B cell (primary cell): ENCODE data around the gene FAM53C. TPM values are rescaled to one million over a fixed set of nuclear protein-coding genes. Genes with fewer than 3 reads are reported as not detected.

ENCODE experiments used
- ATAC-seq: fragments of 200-7000 bp; cut with Tn5 transposase; one replicate; pipeline ENCODE4 v1.10.0; 2021; ENCODE audit warnings: low read depth, mild to moderate bottlenecking, moderate number of reproducible peaks, moderate library complexity
- CTCF ChIA-PET: fragments of 350-600 bp; sonication (Branson Sonifier 250); formaldehyde crosslinking; loops from one replicate; lab custom pipeline; 2021; ENCODE audit warnings: antibody characterized with exemption, inconsistent platforms; lab: Charles Lee
- POLR2A ChIA-PET: fragments of 350-600 bp; sonication (Branson Sonifier 250); formaldehyde crosslinking; loops from one replicate; lab custom pipeline; 2021; ENCODE audit warnings: antibody characterized with exemption; lab: Charles Lee
- DNase-seq: peaks from one replicate; pipeline ENCODE4 v3.0.0; 2013
- H2AFZ ChIP-seq: 2 replicates; pipeline ENCODE4 v1.6.1; 2012; ENCODE audit warnings: mild to moderate bottlenecking, low read depth, low read length; ENCODE audit not compliant: insufficient read depth, poor library complexity, severe bottlenecking
- H3K27ac ChIP-seq, 2 donors: 1 replicate in 1 of 2; 2 replicates in 1 of 2; pipeline ENCODE4 v1.5.1; 2012 to 2013; ENCODE audit warnings: low read length in 2 of 2, mild to moderate bottlenecking in 2 of 2, moderate library complexity in 1 of 2
- H3K27me3 ChIP-seq, 4 experiments: fragments of 200-600 bp in 1 of 4; sonication (generic) in 1 of 4; replicated peaks in 1 of 4; 1 replicate in 2 of 4; 2 replicates in 2 of 4; pipeline versions ENCODE4 v1.6.1 to v1.7.0; 2013 to 2016; ENCODE audit warnings: low read length in 3 of 4, mild to moderate bottlenecking in 2 of 4, mixed read lengths in 1 of 4, moderate library complexity in 1 of 4; ENCODE audit not compliant: insufficient read depth in 4 of 4, control insufficient read depth in 3 of 4; ENCODE audit errors: control extremely low read depth in 1 of 4
- H3K36me3 ChIP-seq, 2 experiments: replicated peaks in 1 of 2; 1 replicate in 1 of 2; 2 replicates in 1 of 2; pipeline versions ENCODE4 v1.6.1 to v1.7.1; 2013; ENCODE audit warnings: low read length in 1 of 2; ENCODE audit not compliant: insufficient read depth in 2 of 2, control insufficient read depth in 1 of 2; ENCODE audit errors: control extremely low read depth in 1 of 2, extremely low read depth in 1 of 2
- H3K4me1 ChIP-seq, 2 donors: fragments of 200-600 bp in 1 of 2; sonication (generic) in 1 of 2; 1 replicate in 1 of 2; 2 replicates in 1 of 2; pipeline versions ENCODE4 v1.5.1 to v1.6.1; 2013 to 2017; ENCODE audit warnings: low read length in 2 of 2; ENCODE audit not compliant: control insufficient read depth in 2 of 2, insufficient read depth in 2 of 2
- H3K4me2 ChIP-seq: replicated peaks from 2 replicates; pipeline ENCODE3; 2012; ENCODE audit warnings: mild to moderate bottlenecking, low read depth, low read length; ENCODE audit not compliant: poor library complexity, severe bottlenecking
- H3K4me3 ChIP-seq, 5 experiments: fragments of 200-600 bp in 1 of 5; sonication (generic) in 1 of 5; 1 replicate in 3 of 5; 2 replicates in 2 of 5; pipeline versions ENCODE4 v1.5.1 to v1.7.0; 2011 to 2016; ENCODE audit warnings: low read length in 4 of 5, mild to moderate bottlenecking in 4 of 5, low read depth in 2 of 5, control low read depth in 1 of 5, moderate library complexity in 1 of 5; ENCODE audit not compliant: insufficient read depth in 1 of 5; ENCODE audit errors: control extremely low read depth in 1 of 5, extremely low read depth in 1 of 5
- H3K79me2 ChIP-seq: fragments of 200-600 bp; sonication (generic); one replicate; pipeline ENCODE4 v1.6.0; 2016; ENCODE audit warnings: low read length; ENCODE audit not compliant: control insufficient read depth, insufficient read depth
- H3K9ac ChIP-seq: fragments of 200-600 bp; sonication (generic); 2 replicates; pipeline ENCODE4 v1.6.1; 2017; ENCODE audit warnings: mild to moderate bottlenecking, low read length, moderate library complexity
- H3K9me3 ChIP-seq, 3 donors: one replicate each; pipeline versions ENCODE4 v1.6.1 to v1.7.1; 2013; ENCODE audit warnings: low read length in 2 of 3; ENCODE audit not compliant: control insufficient read depth in 2 of 3, insufficient read depth in 1 of 3; ENCODE audit errors: control extremely low read depth in 1 of 3
- H4K20me1 ChIP-seq: 2 replicates; pipeline ENCODE4 v1.6.0; 2012; ENCODE audit warnings: mild to moderate bottlenecking, low read length; ENCODE audit not compliant: insufficient read depth, control insufficient read depth, poor library complexity, severe bottlenecking
- H3K27ac Mint-ChIP-seq: one replicate; pipeline ENCODE4 v1.8.0; 2021; ENCODE audit warnings: mixed read lengths
- H3K27me3 Mint-ChIP-seq: one replicate; pipeline ENCODE4 v1.8.0; 2021; ENCODE audit warnings: mixed read lengths
- H3K4me1 Mint-ChIP-seq: one replicate; pipeline ENCODE4 v1.8.0; 2021; ENCODE audit warnings: mixed read lengths
- H3K4me3 Mint-ChIP-seq: one replicate; pipeline ENCODE4 v1.8.0; 2021; ENCODE audit warnings: mixed read lengths
- H3K9me3 Mint-ChIP-seq: one replicate; pipeline ENCODE4 v1.8.0; 2022; ENCODE audit warnings: mixed read lengths; ENCODE audit not compliant: insufficient read depth
- EZH2 ChIP-seq: IDR thresholded peaks from 2 replicates; pipeline ENCODE4 v1.6.1; 2012; ENCODE audit warnings: borderline replicate concordance, low read depth, mild to moderate bottlenecking, moderate library complexity, low read length; ENCODE audit not compliant: insufficient read depth, poor library complexity, severe bottlenecking
- WGBS: methylation state at CpG from one replicate; pipeline ENCODE4 v1.1.5; 2013; ENCODE audit warnings: missing lambda C conversion rate; ENCODE audit not compliant: insufficient coverage; 5-methylcytosine and 5-hydroxymethylcytosine counted together
- intact Hi-C: fragments of 100-400 bp; cut with micrococcal nuclease; formaldehyde crosslinking; loops from one replicate; pipeline ENCODE4 v1.10.0; 2022
- polyA plus RNA-seq: library from polyadenylated mRNA; depleted of rRNA; stranded (reverse); fragments of >200 nt; gene quantifications from 2 replicates; pipeline ENCODE4 v1.2.3, GENCODE V29; 2012
- total RNA-seq, 2 donors: library from RNA; stranded (reverse); fragments of 120-200 nt in 1 of 2; gene quantifications; 1 replicate in 1 of 2; 2 replicates in 1 of 2; pipeline versions ENCODE4 v1.2.3 to v1.2.4, GENCODE V29; 2013 to 2022
- TF ChIP-seq, protein P1 (sequence below): fragments of 200-600 bp; IDR thresholded peaks from one replicate; pipeline ENCODE4 v1.8.0; 2022; ENCODE audit warnings: antibody characterized with exemption, mild to moderate bottlenecking

FAM53C gene
- total and polyA plus RNA-seq, 2 donors (not counting 1 experiment from before 2014, with no cell fraction given), result 29.8 to 44.9 TPM

DNA sequence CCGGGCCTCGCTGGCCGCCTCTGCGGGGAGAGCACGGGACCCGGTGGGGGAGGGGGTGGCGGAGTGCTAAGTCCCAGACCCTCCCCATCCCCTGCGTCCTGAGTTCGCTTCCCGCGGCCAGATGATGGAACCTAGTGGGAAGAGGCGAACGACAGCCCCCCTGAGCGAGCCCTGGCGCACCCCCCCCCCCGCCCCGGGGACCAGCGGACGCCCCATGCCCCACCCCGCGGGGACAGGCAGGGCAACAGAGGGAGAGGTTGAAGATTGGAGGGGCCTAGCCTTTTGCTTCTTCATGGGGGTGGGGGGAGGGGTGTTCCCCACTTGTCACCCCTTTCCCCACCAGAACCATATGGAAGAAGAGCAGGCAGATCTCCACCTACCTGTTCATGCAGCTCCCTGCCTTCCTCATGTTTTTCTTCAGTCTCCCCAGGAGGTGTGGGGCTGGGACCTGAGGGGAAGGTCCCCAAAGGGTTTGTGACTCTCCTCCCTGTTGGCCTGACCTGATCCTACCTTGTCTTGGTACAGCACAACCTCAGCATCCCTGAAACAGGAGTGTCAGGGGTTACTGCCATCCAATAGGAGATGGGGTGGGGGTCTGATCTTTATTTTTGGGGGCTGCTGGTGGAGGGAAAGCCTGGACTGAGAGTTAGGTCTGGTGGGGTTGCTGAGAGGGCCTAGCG, 485 bp downstream of the FAM53C start:
- H3K4me3 ChIP-seq, result peak overlapping the region; percentile 55 to 90 (median 67)
- H3K4me1 ChIP-seq, result peaks cover 22 to 25% of the 10 kb centered on the region in 2 donors
- peak overlapping the region; percentile 96 for H2AFZ ChIP-seq
- TF ChIP-seq, protein P1, sequence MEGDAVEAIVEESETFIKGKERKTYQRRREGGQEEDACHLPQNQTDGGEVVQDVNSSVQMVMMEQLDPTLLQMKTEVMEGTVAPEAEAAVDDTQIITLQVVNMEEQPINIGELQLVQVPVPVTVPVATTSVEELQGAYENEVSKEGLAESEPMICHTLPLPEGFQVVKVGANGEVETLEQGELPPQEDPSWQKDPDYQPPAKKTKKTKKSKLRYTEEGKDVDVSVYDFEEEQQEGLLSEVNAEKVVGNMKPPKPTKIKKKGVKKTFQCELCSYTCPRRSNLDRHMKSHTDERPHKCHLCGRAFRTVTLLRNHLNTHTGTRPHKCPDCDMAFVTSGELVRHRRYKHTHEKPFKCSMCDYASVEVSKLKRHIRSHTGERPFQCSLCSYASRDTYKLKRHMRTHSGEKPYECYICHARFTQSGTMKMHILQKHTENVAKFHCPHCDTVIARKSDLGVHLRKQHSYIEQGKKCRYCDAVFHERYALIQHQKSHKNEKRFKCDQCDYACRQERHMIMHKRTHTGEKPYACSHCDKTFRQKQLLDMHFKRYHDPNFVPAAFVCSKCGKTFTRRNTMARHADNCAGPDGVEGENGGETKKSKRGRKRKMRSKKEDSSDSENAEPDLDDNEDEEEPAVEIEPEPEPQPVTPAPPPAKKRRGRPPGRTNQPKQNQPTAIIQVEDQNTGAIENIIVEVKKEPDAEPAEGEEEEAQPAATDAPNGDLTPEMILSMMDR, result no peak
- TF ChIP-seq EZH2, result no peak
- peak overlapping the region; percentile 98 for H3K4me2 ChIP-seq
- peak overlapping the region; percentile 90 for H3K9ac ChIP-seq
- no peak for ATAC-seq
- CTCF ChIA-PET, result interaction anchor here (1.0 to 13.4 kb wide), 4 partner anchors 13 to 205 kb away, joined by 3 to 278 read pairs (median 3); partner anchors contain the start of genes ETF1 and KDM3B
- peaks cover 35% of the 10 kb centered on the region for H3K4me1 Mint-ChIP-seq
- H3K27me3 ChIP-seq, result no peaks in the 10 kb centered on the region
- H3K4me3 Mint-ChIP-seq, result peak overlapping the region; percentile 92
- peak overlapping the region; percentile 100 for H3K27ac Mint-ChIP-seq
- peaks cover 40% of the 10 kb centered on the region for H3K79me2 ChIP-seq
- POLR2A ChIA-PET, result interaction anchor here (0.7 to 3.1 kb wide), 10 partner anchors 9 to 1227 kb away, joined by 3 to 107 read pairs (median 4); partner anchors contain the start of genes ETF1, HNRNPA0, HSPA9 and KDM3B
- intact Hi-C loops, result loop anchor here (1.0 to 10.0 kb wide), 3 partner anchors 126 to 1836 kb away; partner anchors contain the start of genes CYSTM1 and HNRNPA0
- peaks cover 6 to 13% of the 10 kb centered on the region in 2 experiments for H3K36me3 ChIP-seq
- H3K9me3 ChIP-seq, result no peaks in the 10 kb centered on the region
- H3K27ac ChIP-seq, result peak overlapping the region; percentile 96 to 99
- peaks cover 19% of the 10 kb centered on the region for H4K20me1 ChIP-seq
- no peaks in the 10 kb centered on the region for H3K27me3 Mint-ChIP-seq
- no peak for DNase-seq
- 0% methylated on average over 12 of the region's 22 CpGs for WGBS
- no peaks in the 10 kb centered on the region for H3K9me3 Mint-ChIP-seq

DNA sequence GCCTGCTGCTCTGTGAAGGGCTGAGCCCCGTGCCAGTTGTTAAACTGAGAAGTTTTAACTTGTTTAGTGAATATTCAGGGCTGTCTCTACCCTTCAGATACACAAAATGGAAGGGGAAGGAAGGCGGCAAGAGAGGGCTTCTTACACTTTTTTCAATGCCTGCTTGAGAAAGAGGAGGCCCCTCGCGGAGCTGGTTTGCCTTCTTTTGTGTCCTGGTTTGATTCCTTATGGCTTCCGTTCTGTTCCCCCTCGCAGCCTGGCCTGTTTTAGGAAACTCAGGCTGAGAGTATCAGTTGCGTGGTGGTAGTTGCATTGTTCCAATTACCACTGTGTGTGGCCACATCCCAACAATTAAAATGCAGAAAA, 1.0 kb downstream of the FAM53C start:
- peaks cover 40% of the 10 kb centered on the region for H3K79me2 ChIP-seq
- H3K9ac ChIP-seq, result peak overlapping the region; percentile 90
- DNase-seq, result no peak
- Mint-ChIP-seq H3K4me1 (peaks cover 35% of the 10 kb centered on the region), H3K27me3 (no peaks in the 10 kb centered on the region), H3K9me3 (no peaks in the 10 kb centered on the region), H3K4me3 (peak overlapping the region; percentile 92), H3K27ac (peak overlapping the region; percentile 81)
- no peaks in the 10 kb centered on the region for H3K9me3 ChIP-seq
- H3K4me1 ChIP-seq, result peaks cover 22 to 25% of the 10 kb centered on the region in 2 donors
- intact Hi-C loops, result loop anchor here (5.0 to 10.0 kb wide), 2 partner anchors 587 to 1836 kb away; partner anchors contain the start of genes CYSTM1 and HNRNPA0
- peak overlapping the region; percentile 55 to 90 (median 67) for H3K4me3 ChIP-seq
- H4K20me1 ChIP-seq, result peaks cover 19% of the 10 kb centered on the region
- 5% methylated on average over 3 of the region's 7 CpGs for WGBS
- ChIA-PET POLR2A (interaction anchor here (0.7 to 3.1 kb wide), 3 partner anchors 14 to 1227 kb away, joined by 3 to 107 read pairs (median 17); partner anchors contain the start of genes ETF1 and KDM3B), CTCF (interaction anchor here (13.4 kb wide), 1 partner anchor 12 kb away, joined by 278 read pairs; the partner anchor contains the start of gene KDM3B)
- H3K27me3 ChIP-seq, result no peaks in the 10 kb centered on the region
- no peak for ATAC-seq
- peaks cover 10 to 18% of the 10 kb centered on the region in 2 experiments for H3K36me3 ChIP-seq
- H3K27ac ChIP-seq, result peak overlapping the region; percentile 96 to 99
- no peak overlapping the region for H2AFZ ChIP-seq
- TF ChIP-seq, protein P1, result no peak
- TF ChIP-seq EZH2, result no peak
- H3K4me2 ChIP-seq, result peak overlapping the region; percentile 98
